H4 (cell line): ENCODE results near the gene MARCHF3. TPM values are rescaled to one million over a fixed set of nuclear protein-coding genes. Genes with fewer than 3 reads are reported as not detected.
"Not testable (repeated sequence)": the region's sequence is repeated elsewhere in the genome, so short reads cannot be mapped to it uniquely, and the experiment has no call there.

ENCODE experiments used
- DNase-seq: peaks from one replicate; pipeline ENCODE4 v3.0.0-alpha.2; 2015; ENCODE audit warnings: low spot score
- total RNA-seq: library from RNA; depleted of rRNA; stranded (reverse); fragments of >200 nt; shearing (Covaris generic); gene quantifications from 2 replicates; pipeline ENCODE4 v1.2.3, GENCODE V29; 2014

MARCHF3 gene
- total RNA-seq, 1 experiment from 2014 or later: 1.0 TPM

DNA sequence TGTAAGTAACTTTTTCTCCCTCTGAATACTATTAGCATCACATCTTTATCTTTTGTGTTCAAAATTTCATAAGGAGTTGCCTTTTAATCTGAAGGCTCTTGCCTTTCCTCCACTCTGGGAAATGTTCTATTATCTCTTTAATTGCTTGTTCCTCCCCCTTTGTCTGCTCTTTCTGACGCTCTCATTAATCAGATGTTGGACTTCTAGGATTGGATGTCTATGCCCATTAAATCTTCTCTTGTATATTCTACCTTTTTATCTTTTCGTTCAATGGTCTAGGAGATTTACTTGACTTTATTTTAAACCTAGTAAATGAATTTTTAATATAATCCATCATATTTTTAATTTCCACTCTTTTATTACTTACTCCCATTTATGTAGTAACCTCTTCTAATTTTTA lies 76.7 kb downstream of the MARCHF3 start:
- no peak for DNase-seq

DNA sequence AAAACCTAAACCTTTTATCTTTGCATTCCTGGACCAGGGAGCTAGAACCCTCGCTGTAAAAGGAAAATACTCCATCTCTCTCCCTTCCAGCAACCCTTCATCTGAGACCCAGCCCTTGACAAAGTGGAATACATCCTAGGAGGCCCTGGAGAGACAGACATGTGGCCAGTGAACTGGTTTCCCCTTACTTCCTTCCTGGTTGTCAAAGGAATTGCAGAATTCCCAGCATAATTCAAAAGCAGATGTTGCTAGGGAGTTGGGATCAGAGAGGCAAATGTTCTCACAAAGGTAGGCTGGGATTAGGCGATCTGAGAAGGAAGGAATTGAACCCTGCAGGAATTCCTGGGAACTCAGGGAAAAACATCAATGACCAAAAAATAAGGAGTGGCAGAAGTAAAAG lies 80.9 kb downstream of the MARCHF3 start:
- no peak for DNase-seq

- no peak for DNase-seq
Observed at GRCh38 chr5:126948453-126948852, 81.9 kb downstream of the MARCHF3 start.

DNA sequence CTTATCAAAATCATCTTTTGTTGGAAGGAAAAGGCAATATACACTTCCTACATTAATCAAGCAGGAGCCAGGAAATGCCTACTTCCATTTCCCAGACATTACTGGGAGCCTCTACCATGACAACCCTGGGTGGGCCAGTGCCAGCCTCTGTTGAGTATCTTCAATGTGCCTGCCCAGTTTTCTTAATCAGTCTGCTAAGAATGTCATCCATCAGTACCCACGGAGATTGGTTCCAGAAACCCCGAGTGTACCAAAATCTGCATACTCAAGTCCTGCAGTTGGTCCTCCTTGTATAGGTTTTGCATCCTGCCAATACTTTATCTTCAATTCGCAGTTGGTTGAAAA lies 82.4 kb downstream of the MARCHF3 start:
- no peak for DNase-seq

GRCh38 chr5:126947146-126948010 lies 83.0 kb downstream of the MARCHF3 start:
- DNase-seq: no peak

DNA sequence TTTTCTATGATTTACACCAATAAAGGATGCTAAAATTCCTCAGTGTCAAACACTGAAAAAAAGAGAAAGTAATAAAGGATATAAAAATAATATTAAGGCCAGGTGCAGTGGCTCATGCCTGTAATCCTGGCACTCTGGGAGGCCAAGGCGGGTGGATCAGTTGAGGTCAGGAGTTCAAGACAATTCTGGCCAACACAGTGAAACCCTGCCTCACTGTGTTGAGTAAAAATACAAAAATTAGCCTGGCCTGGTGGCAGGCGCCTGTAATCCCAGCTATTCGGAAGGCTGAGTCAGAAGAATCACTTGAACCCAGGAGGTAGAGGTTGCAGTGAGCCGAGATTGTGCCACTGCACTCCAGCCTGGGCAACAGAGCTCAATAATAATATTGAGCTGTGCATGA lies 87.5 kb downstream of the MARCHF3 start:
- DNase-seq: not testable (repeated sequence)

- no peak for DNase-seq
Observed at GRCh38 chr5:126941403-126941802, 89.0 kb downstream of the MARCHF3 start.

DNA sequence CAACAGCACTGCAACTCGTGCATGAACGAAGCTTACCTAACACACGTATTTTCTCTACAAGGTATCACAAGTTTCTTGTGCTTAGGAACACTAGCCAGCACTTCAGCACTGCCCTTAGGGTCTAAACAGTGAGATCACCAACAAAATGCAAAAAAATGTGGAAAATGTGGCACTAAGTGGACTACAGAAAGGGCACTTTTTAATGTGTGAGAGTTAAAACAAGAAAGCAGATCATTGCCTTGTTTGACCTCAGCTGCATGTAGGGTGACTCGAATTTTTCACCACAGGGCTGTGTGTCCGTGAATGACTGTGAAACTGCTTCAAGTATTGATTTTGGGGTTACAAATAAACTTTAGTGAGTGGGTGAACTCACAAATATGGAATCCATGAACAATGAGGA lies 90.5 kb downstream of the MARCHF3 start:
- DNase-seq: no peak

DNA sequence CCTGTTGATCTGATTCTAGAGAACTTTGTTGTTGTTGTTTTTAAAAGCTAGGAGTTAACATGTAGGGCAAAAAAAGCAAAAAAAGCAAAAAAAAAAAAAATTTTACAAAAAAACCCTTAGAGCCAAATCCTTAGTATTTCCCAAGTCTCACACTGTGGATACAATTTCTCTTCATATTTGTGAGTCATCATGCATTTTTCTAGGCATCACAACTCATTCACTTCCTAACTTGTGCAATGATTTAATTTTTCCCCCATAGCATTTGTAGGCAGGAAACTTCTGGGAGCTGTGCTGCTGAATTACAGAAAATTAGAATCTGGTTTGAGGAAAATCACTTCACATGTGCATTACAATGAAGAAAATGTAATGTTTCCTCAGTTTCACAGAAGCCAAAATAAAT lies 91.9 kb downstream of the MARCHF3 start:
- no peak for DNase-seq

DNA sequence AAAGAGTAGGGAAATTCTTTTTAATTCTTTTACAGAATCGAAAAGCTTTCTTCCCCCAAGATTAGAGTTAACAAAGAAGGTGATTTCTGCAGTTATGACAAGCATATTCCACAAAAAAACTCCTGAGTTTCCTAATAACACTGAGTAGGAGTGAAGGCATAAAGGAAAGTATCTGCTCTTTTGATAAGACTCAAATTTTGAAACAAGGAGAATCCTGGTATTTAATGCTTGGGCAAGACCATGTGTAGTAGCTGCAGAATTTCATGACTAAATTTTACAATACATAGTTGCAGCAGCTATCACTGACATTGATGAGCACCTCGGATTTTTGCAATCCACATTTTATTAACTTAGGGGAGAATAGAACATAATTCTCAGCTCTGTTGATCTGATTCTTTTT lies 92.6 kb downstream of the MARCHF3 start:
- no peak for DNase-seq

DNA sequence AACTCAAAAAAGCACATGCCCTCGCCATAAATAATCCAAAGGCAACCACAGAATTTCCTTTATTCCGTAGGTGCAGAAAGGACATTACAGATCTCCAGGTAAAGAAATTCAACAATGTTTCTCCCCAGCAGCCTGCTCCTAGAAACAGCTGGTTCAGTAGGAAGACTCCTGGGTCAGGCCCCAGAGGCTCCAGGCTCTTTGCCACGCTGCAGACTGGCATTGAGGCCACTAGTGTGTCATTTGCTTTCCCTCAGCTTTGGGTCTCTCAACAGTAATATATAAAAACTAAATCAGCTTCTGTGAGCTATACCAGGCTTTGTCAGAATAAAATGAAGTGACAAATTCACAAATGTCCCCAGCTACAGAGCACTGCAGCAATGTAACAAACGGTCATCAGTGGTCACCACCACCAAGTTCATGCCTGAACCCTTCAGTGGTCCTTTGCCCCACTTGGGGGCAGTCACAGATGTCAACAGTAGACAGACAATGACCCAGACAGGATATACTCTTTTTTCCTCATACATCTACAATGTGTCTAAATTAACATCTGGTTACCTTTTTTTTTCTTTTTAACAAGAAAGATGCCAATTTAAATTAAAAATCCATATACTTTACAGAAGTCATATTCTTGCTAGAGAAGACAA lies 93.5 kb downstream of the MARCHF3 start:
- no peak for DNase-seq

GRCh38 chr5:126931963-126932660 lies 98.2 kb downstream of the MARCHF3 start:
- no peak for DNase-seq

DNA sequence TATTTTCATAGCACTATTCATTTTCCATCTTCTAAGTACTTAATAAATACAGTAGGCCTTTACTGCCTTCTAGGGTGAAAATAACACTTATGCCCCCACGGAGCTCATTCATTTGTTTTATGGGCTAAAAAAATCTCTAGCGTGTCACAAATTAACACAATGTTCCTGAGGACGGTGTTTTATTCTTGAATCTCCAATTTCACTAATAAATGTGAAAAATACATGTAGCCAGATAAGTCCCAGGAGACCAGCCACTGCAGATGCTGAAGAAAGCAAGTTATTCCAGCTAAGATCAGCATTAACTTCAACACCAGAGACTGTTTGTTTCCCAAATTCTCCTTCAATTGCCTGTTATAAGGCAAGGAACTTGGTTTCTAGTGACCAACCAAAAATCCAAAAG lies 102.3 kb downstream of the MARCHF3 start:
- DNase-seq: no peak

DNA sequence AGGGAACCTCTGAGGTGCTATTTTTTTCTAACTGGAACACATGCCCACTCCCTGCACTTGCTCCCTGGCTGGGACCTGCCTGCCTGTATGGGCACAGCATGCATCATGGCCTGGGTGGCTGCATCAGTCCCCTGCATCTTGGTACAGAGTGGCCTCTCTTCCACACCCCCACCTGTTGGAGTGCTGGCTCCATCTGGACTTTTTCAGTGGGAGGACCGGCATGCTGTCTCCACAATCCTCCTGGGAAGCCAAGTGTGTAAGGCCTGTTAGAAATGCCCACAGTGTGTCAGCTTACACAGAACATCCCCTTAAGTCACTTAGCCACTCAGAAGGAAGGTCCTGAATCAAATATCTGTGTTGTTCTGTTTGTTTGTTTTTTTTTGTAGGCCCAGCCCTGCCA lies 102.9 kb downstream of the MARCHF3 start:
- no peak for DNase-seq

DNA sequence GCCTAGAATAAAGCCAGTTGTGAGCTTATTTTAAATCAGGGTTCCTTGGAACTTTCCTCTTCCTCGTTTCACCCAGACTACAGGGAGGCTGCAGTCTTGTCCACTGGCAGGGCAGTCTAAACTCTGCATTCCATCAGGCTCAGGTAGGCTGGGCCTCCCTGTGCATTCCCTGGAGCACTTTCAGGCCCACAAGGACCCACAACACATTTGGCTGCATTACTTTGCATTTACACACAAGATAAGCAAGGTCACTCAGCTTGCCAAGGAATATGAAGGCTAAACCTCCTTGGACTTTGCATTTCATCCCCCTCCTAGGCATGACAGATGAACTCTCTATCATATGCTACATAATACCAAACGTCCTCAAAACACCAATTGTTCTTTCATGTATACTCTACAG lies 104.2 kb downstream of the MARCHF3 start:
- DNase-seq: no peak

DNA sequence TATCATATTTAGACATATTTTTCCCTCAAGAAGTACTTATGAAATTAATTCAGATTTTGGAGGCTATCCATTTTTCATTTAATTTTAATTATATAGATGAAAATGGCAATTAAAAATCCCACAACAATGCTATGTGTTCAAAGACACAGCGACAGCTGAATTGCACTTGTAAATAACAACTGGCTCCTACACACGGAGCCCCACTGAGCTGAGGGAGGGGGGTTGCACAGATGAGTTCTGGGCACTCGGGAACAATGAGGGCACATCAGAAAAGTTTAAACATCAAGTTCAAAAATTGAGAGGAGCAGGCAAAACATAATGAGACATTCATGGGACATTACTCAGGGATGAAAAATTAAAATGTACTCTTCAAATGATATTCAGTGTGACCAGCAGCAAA lies 104.9 kb downstream of the MARCHF3 start:
- no peak for DNase-seq

GRCh38 chr5:126924331-126925033 lies 105.9 kb downstream of the MARCHF3 start:
- no peak for DNase-seq

- DNase-seq: no peak
Observed at GRCh38 chr5:126921241-126922091, 108.9 kb downstream of the MARCHF3 start.

GRCh38 chr5:126920291-126920690 lies 110.1 kb downstream of the MARCHF3 start:
- no peak for DNase-seq

DNA sequence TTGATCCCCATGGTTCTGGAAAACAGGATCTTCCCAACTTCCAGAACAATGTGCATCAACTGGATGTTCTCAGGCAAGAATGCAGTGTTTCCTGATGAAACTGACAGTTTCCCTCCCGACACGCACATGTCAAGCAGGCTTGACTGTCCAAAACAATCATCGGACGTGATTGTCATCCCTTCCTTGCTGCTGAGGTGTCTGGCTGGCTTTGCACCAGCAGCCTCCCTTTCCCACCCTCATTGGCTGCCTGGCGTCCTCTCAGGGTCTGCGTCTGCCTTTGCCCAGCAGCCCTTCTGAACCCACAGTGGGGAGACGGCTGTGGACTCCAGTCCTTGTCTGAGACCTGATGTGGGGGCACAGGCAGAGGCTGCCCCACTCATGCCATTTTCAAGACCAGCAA lies 110.8 kb downstream of the MARCHF3 start:
- no peak for DNase-seq

- no peak for DNase-seq
Observed at GRCh38 chr5:126918615-126918957, 111.8 kb downstream of the MARCHF3 start.
